ENCODE data around the gene SLC34A1. TPM values are rescaled to one million over a fixed set of nuclear protein-coding genes. Genes with fewer than 3 reads are reported as not detected.

The SLC34A1 gene
- total RNA-seq, 1 donor from 2014 or later: not detected

- H3K4me3 ChIP-seq (ENCODE audit: insufficient read depth, low read depth, low read length): no peak overlapping the region
- Mint-ChIP-seq H3K36me3 (ENCODE audit: low read depth, unreplicated experiment) (no peaks in the 10 kb centered on the region), H3K4me1 (ENCODE audit: low read depth, unreplicated experiment) (peaks cover 8% of the 10 kb centered on the region), H3K4me3 (ENCODE audit: unreplicated experiment) (no peak overlapping the region), H3K9me3 (ENCODE audit: unreplicated experiment) (no peaks in the 10 kb centered on the region), H3K27ac (ENCODE audit: unreplicated experiment) (no peak overlapping the region), H3K27me3 (ENCODE audit: low read depth, unreplicated experiment) (peaks cover 40% of the 10 kb centered on the region)
- H3K27ac ChIP-seq (ENCODE audit: low read depth, low read length): no peak overlapping the region
- H3K36me3 ChIP-seq (ENCODE audit: insufficient read depth, low read length): no peaks in the 10 kb centered on the region
- no peaks in the 10 kb centered on the region for H3K9me3 ChIP-seq (ENCODE audit: insufficient read depth, low read depth, low read length)
- H4K20me1 ChIP-seq (ENCODE audit: insufficient read depth, low read length): no peaks in the 10 kb centered on the region
- H3K27me3 ChIP-seq (ENCODE audit: insufficient read depth, low read length): peaks cover 12% of the 10 kb centered on the region
- no peak for DNase-seq (ENCODE audit: low read depth)
- no peak overlapping the region for H3K9ac ChIP-seq (ENCODE audit: low read length)
- TF ChIP-seq CTCF (IDR thresholded peaks at IDR 0.05; ENCODE audit: insufficient read depth, low read depth, low read length) (peak; percentile 10), EZH2 (IDR thresholded peaks at IDR 0.05; ENCODE audit: insufficient read depth, low read length) (no peak)
- no peak overlapping the region for H2AFZ ChIP-seq (ENCODE audit: low read depth, low read length)
- no peaks in the 10 kb centered on the region for H3K79me2 ChIP-seq (ENCODE audit: insufficient read depth, low read length)
- no peak for FAIRE-seq
- peaks cover 6% of the 10 kb centered on the region for H3K4me1 ChIP-seq (ENCODE audit: insufficient read depth, low read length)
- H3K4me2 ChIP-seq (ENCODE audit: low read length): no peak overlapping the region
Observed at GRCh38 chr5:177382423-177383029, 1.7 kb upstream of the SLC34A1 start.

DNA sequence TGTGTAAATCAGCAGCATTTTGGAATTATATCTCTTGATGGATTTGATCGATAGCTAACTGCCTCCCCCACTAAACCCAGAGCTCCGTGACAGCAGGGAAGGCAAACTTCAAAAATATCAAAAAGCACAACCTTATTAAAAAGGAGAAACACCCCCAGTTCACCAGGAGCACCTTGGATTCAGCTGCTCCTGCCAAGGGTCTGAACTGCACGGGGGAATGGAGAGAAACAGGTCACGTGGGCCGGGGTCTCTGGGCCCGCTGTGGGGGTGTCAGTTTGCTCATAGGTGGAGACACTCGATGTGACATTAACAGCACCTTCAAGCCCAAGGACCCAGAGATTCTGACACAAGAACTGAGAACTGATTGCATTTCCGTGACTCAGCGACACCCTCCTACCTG, 1.1 kb upstream of the SLC34A1 start:
- Histone ChIP-seq H4K20me1 (ENCODE audit: insufficient read depth, low read length) (no peaks in the 10 kb centered on the region), H3K27ac (ENCODE audit: low read depth, low read length) (no peak overlapping the region), H3K27me3 (ENCODE audit: insufficient read depth, low read length) (peaks cover 12% of the 10 kb centered on the region), H2AFZ (ENCODE audit: low read depth, low read length) (no peak overlapping the region), H3K9me3 (ENCODE audit: insufficient read depth, low read depth, low read length) (no peaks in the 10 kb centered on the region), H3K36me3 (ENCODE audit: insufficient read depth, low read length) (no peaks in the 10 kb centered on the region), H3K9ac (ENCODE audit: low read length) (no peak overlapping the region), H3K4me1 (ENCODE audit: insufficient read depth, low read length) (peaks cover 6% of the 10 kb centered on the region), H3K4me3 (ENCODE audit: insufficient read depth, low read depth, low read length) (no peak overlapping the region), H3K79me2 (ENCODE audit: insufficient read depth, low read length) (no peaks in the 10 kb centered on the region), H3K4me2 (ENCODE audit: low read length) (no peak overlapping the region)
- no peak overlapping the region for H3K27ac Mint-ChIP-seq (ENCODE audit: unreplicated experiment)
- H3K27me3 Mint-ChIP-seq (ENCODE audit: low read depth, unreplicated experiment): peaks cover 42% of the 10 kb centered on the region
- TF ChIP-seq CTCF (IDR thresholded peaks at IDR 0.05; ENCODE audit: insufficient read depth, low read depth, low read length) (no peak), EZH2 (IDR thresholded peaks at IDR 0.05; ENCODE audit: insufficient read depth, low read length) (no peak)
- FAIRE-seq (no peak), DNase-seq (ENCODE audit: low read depth) (no peak)
- H3K4me3 Mint-ChIP-seq (ENCODE audit: unreplicated experiment): no peak overlapping the region
- H3K9me3 Mint-ChIP-seq (ENCODE audit: unreplicated experiment): no peaks in the 10 kb centered on the region
- H3K4me1 Mint-ChIP-seq (ENCODE audit: low read depth, unreplicated experiment): peaks cover 8% of the 10 kb centered on the region
- no peaks in the 10 kb centered on the region for H3K36me3 Mint-ChIP-seq (ENCODE audit: low read depth, unreplicated experiment)

GRCh38 chr5:177385720-177386119, 1.5 kb downstream of the SLC34A1 start:
- Mint-ChIP-seq H3K4me1 (ENCODE audit: low read depth, unreplicated experiment) (peaks cover 26% of the 10 kb centered on the region), H3K27me3 (ENCODE audit: low read depth, unreplicated experiment) (peaks cover 45% of the 10 kb centered on the region), H3K4me3 (ENCODE audit: unreplicated experiment) (no peak overlapping the region), H3K27ac (ENCODE audit: unreplicated experiment) (no peak overlapping the region), H3K9me3 (ENCODE audit: unreplicated experiment) (peaks cover 1% of the 10 kb centered on the region), H3K36me3 (ENCODE audit: low read depth, unreplicated experiment) (no peaks in the 10 kb centered on the region)
- Histone ChIP-seq H3K4me1 (ENCODE audit: insufficient read depth, low read length) (peaks cover 19% of the 10 kb centered on the region), H4K20me1 (ENCODE audit: insufficient read depth, low read length) (peaks cover 17% of the 10 kb centered on the region), H3K9ac (ENCODE audit: low read length) (no peak overlapping the region), H3K79me2 (ENCODE audit: insufficient read depth, low read length) (no peaks in the 10 kb centered on the region), H3K27me3 (ENCODE audit: insufficient read depth, low read length) (peaks cover 12% of the 10 kb centered on the region), H3K27ac (ENCODE audit: low read depth, low read length) (no peak overlapping the region), H2AFZ (ENCODE audit: low read depth, low read length) (no peak overlapping the region), H3K4me2 (ENCODE audit: low read length) (no peak overlapping the region), H3K4me3 (ENCODE audit: insufficient read depth, low read depth, low read length) (no peak overlapping the region), H3K36me3 (ENCODE audit: insufficient read depth, low read length) (no peaks in the 10 kb centered on the region), H3K9me3 (ENCODE audit: insufficient read depth, low read depth, low read length) (no peaks in the 10 kb centered on the region)
- DNase-seq (ENCODE audit: low read depth) (no peak), FAIRE-seq (no peak)
- TF ChIP-seq CTCF (IDR thresholded peaks at IDR 0.05; ENCODE audit: insufficient read depth, low read depth, low read length) (no peak), EZH2 (IDR thresholded peaks at IDR 0.05; ENCODE audit: insufficient read depth, low read length) (no peak)

All from astrocyte (in vitro differentiated cells and primary cell).